ENCODE data around the gene MIPOL1.

Gene MIPOL1

DNA sequence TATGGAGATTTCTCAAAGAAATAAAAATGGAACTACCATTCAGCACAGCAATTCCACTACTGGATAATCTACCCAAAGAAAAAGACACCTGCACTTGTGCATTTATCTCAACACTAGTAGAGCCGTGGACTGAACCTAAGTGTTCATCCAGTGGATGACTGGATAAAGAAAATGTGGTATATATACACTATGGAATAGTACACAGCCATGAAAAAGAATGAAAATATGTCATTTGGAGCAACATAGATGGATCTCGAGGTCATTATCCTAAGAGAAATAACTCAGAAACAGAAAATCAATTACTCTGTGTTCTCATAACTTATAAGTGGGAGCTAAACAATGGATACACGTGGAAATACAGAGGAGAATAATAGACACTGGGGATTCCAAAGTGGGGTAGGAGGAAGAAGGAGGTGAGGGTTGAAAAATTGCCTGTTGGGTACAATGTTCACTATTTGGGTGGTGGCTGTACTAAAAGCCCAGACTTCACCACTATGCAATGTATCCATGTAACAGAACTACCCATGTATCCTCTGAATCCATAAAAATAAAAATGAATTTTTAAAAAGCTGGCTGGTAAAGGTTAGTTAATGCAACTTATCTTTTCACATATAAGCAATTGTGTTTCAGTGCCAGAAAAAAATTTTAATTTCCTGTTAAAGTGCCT, 266.6 kb downstream of the MIPOL1 start:
- H3K4me3 ChIP-seq (ENCODE audit: control insufficient read depth, low read depth, low read length), result no peak overlapping the region
- no peak for DNase-seq (ENCODE audit: low read depth)
- no peak for TF ChIP-seq CTCF (conservative IDR thresholded peaks at IDR 0.05; ENCODE audit: control insufficient read depth, insufficient read depth, low read depth, low read length)

GRCh38 chr14:37466003-37466622, 268.4 kb downstream of the MIPOL1 start:
- no peak for TF ChIP-seq CTCF (conservative IDR thresholded peaks at IDR 0.05; ENCODE audit: control insufficient read depth, insufficient read depth, low read depth, low read length)
- no peak overlapping the region for H3K4me3 ChIP-seq (ENCODE audit: control insufficient read depth, low read depth, low read length)
- no peak for DNase-seq (ENCODE audit: low read depth)

GRCh38 chr14:37466623-37467088, 268.9 kb downstream of the MIPOL1 start:
- DNase-seq (ENCODE audit: low read depth), result peak; percentile 2
- no peak for TF ChIP-seq CTCF (conservative IDR thresholded peaks at IDR 0.05; ENCODE audit: control insufficient read depth, insufficient read depth, low read depth, low read length)
- H3K4me3 ChIP-seq (ENCODE audit: control insufficient read depth, low read depth, low read length), result no peak overlapping the region

DNA sequence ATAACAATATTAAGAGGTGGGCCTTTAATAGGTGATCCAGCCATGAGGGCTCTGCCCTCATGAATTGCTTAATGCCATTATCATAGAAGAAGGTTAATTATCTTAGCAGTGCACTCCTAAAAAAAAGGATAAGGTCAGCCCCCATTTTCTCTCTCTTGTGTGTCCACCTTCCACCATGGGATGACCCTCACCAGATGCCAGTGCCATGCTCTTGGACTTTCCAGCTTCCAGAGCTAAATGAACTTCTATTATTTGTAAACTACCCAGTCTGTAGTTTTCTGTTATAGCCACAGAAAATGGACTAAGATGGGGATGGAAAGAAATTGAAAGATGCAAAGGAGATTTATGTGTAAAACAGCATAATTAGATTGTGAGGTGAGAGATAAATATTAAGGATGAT, 271.9 kb downstream of the MIPOL1 start:
- no peak for TF ChIP-seq CTCF (conservative IDR thresholded peaks at IDR 0.05; ENCODE audit: control insufficient read depth, insufficient read depth, low read depth, low read length)
- no peak for DNase-seq (ENCODE audit: low read depth)
- no peak overlapping the region for H3K4me3 ChIP-seq (ENCODE audit: control insufficient read depth, low read depth, low read length)

GRCh38 chr14:37470251-37470650, 272.5 kb downstream of the MIPOL1 start:
- TF ChIP-seq CTCF (conservative IDR thresholded peaks at IDR 0.05; ENCODE audit: control insufficient read depth, insufficient read depth, low read depth, low read length), result no peak
- DNase-seq (ENCODE audit: low read depth), result no peak
- no peak overlapping the region for H3K4me3 ChIP-seq (ENCODE audit: control insufficient read depth, low read depth, low read length)

GRCh38 chr14:37472906-37473305, 275.2 kb downstream of the MIPOL1 start:
- TF ChIP-seq CTCF (conservative IDR thresholded peaks at IDR 0.05; ENCODE audit: control insufficient read depth, insufficient read depth, low read depth, low read length), result no peak
- H3K4me3 ChIP-seq (ENCODE audit: control insufficient read depth, low read depth, low read length), result no peak overlapping the region
- no peak for DNase-seq (ENCODE audit: low read depth)

Data from fibroblast of mammary gland (primary cell).